ENCODE data around the gene ENTREP1. TPM values are rescaled to one million over a fixed set of nuclear protein-coding genes. Genes with fewer than 3 reads are reported as not detected.

Gene ENTREP1
- total RNA-seq, 1 donor from 2014 or later, result 1.8 TPM

- H3K27ac Mint-ChIP-seq, result no peak overlapping the region
- H3K79me2 ChIP-seq (ENCODE audit: low read depth), result no peaks in the 10 kb centered on the region
- H2AFZ ChIP-seq (replicated peaks), result no peak overlapping the region
- H3K36me3 ChIP-seq, result no peaks in the 10 kb centered on the region
- TF ChIP-seq CTCF (IDR thresholded peaks at IDR 0.05), result no peak
- TF ChIP-seq EZH2 (IDR thresholded peaks at IDR 0.05), result no peak
- no peak for TF ChIP-seq EZH2phosphoT487 (IDR thresholded peaks at IDR 0.05)
- DNase-seq (ENCODE audit: low spot score), result no peak
- H3K4me1 ChIP-seq, result peaks cover 8% of the 10 kb centered on the region
- no peaks in the 10 kb centered on the region for H3K27me3 ChIP-seq
- H3K4me3 Mint-ChIP-seq, result no peak overlapping the region
- no peak overlapping the region for H3K9ac ChIP-seq
- H4K20me1 ChIP-seq (ENCODE audit: low read depth), result no peaks in the 10 kb centered on the region
- H3K4me2 ChIP-seq, result no peak overlapping the region
- H3K9me3 ChIP-seq (ENCODE audit: low read depth), result no peaks in the 10 kb centered on the region
- H3K36me3 Mint-ChIP-seq, result peaks cover 7% of the 10 kb centered on the region
- H3K27ac ChIP-seq, result no peak overlapping the region
- H3K9me3 Mint-ChIP-seq, result peaks cover 30% of the 10 kb centered on the region
- H3K4me3 ChIP-seq, result no peak overlapping the region
- peaks cover 7% of the 10 kb centered on the region for H3K4me1 Mint-ChIP-seq
- H3K27me3 Mint-ChIP-seq (ENCODE audit: insufficient read depth, low read depth), result peaks cover 9% of the 10 kb centered on the region
- no peaks in the 10 kb centered on the region for H3F3A ChIP-seq (ENCODE audit: low read depth)
Observed at GRCh38 chr9:69314547-69314946, 10.5 kb upstream of the ENTREP1 start.

GRCh38 chr9:69317081-69317480 is 7.9 kb upstream of the ENTREP1 start:
- no peaks in the 10 kb centered on the region for H4K20me1 ChIP-seq (ENCODE audit: low read depth)
- H3F3A ChIP-seq (ENCODE audit: low read depth), result no peaks in the 10 kb centered on the region
- peaks cover 2% of the 10 kb centered on the region for H3K27me3 ChIP-seq
- Mint-ChIP-seq H3K36me3 (peaks cover 4% of the 10 kb centered on the region), H3K4me3 (no peak overlapping the region), H3K4me1 (peaks cover 13% of the 10 kb centered on the region), H3K27me3 (ENCODE audit: insufficient read depth, low read depth) (peaks cover 9% of the 10 kb centered on the region), H3K27ac (no peak overlapping the region), H3K9me3 (peaks cover 23% of the 10 kb centered on the region)
- H3K27ac ChIP-seq, result no peak overlapping the region
- TF ChIP-seq CTCF (IDR thresholded peaks at IDR 0.05), result no peak
- no peak for TF ChIP-seq EZH2phosphoT487 (IDR thresholded peaks at IDR 0.05)
- no peak for TF ChIP-seq EZH2 (IDR thresholded peaks at IDR 0.05)
- no peaks in the 10 kb centered on the region for H3K79me2 ChIP-seq (ENCODE audit: low read depth)
- H3K4me3 ChIP-seq, result no peak overlapping the region
- H3K36me3 ChIP-seq, result no peaks in the 10 kb centered on the region
- no peak overlapping the region for H3K4me2 ChIP-seq
- H3K9ac ChIP-seq, result no peak overlapping the region
- peaks cover 14% of the 10 kb centered on the region for H3K4me1 ChIP-seq
- no peak overlapping the region for H2AFZ ChIP-seq (replicated peaks)
- H3K9me3 ChIP-seq (ENCODE audit: low read depth), result no peaks in the 10 kb centered on the region
- DNase-seq (ENCODE audit: low spot score), result no peak

- H3K4me3 Mint-ChIP-seq, result no peak overlapping the region
- no peak overlapping the region for H3K4me3 ChIP-seq
- no peak overlapping the region for H3K27ac Mint-ChIP-seq
- no peak overlapping the region for H3K27ac ChIP-seq
- peaks cover 13% of the 10 kb centered on the region for H3K4me1 Mint-ChIP-seq
- H3K36me3 Mint-ChIP-seq, result peaks cover 4% of the 10 kb centered on the region
- peaks cover 14% of the 10 kb centered on the region for H3K4me1 ChIP-seq
- no peaks in the 10 kb centered on the region for H3K79me2 ChIP-seq (ENCODE audit: low read depth)
- no peak overlapping the region for H2AFZ ChIP-seq (replicated peaks)
- peaks cover 18% of the 10 kb centered on the region for H3K9me3 Mint-ChIP-seq
- no peak for TF ChIP-seq CTCF (IDR thresholded peaks at IDR 0.05)
- no peak for TF ChIP-seq EZH2phosphoT487 (IDR thresholded peaks at IDR 0.05)
- no peak for TF ChIP-seq EZH2 (IDR thresholded peaks at IDR 0.05)
- H3K9ac ChIP-seq, result no peak overlapping the region
- no peaks in the 10 kb centered on the region for H3F3A ChIP-seq (ENCODE audit: low read depth)
- H3K36me3 ChIP-seq, result no peaks in the 10 kb centered on the region
- DNase-seq (ENCODE audit: low spot score), result no peak
- peaks cover 12% of the 10 kb centered on the region for H3K27me3 Mint-ChIP-seq (ENCODE audit: insufficient read depth, low read depth)
- H3K27me3 ChIP-seq, result peaks cover 10% of the 10 kb centered on the region
- H4K20me1 ChIP-seq (ENCODE audit: low read depth), result no peaks in the 10 kb centered on the region
- H3K9me3 ChIP-seq (ENCODE audit: low read depth), result no peaks in the 10 kb centered on the region
- no peak overlapping the region for H3K4me2 ChIP-seq
Observed at GRCh38 chr9:69317894-69318293, 7.1 kb upstream of the ENTREP1 start.

Measured in neural progenitor cell (in vitro differentiated cells).